Caco-2 (cell line): ENCODE data around the gene ACP7. TPM values are rescaled to one million over a fixed set of nuclear protein-coding genes. Genes with fewer than 3 reads are reported as not detected.

ENCODE experiments used
- BruUV-seq: library from RNA; stranded (reverse); fragments of 400-500 nt; replicated peaks from 2 replicates; lab custom pipeline; 2021; lab: Mats Ljungman, UMichigan
- CTCF ChIA-PET: fragments of 300-600 bp; sonication (Branson Sonifier 250); formaldehyde crosslinking; loops from one replicate; lab custom pipeline; 2022; ENCODE audit warnings: antibody characterized with exemption; lab: Charles Lee
- POLR2A ChIA-PET: fragments of 300-600 bp; sonication (Branson Sonifier 250); formaldehyde crosslinking; loops from one replicate; lab custom pipeline; 2022; ENCODE audit warnings: antibody characterized with exemption; lab: Charles Lee
- DNase-seq, 2 experiments: peaks; one replicate each; pipeline versions ENCODE4 v3.0.0 to v3.0.0-alpha.2; 2020 to 2022
- H3K27me3 ChIP-seq: replicated peaks from 2 replicates; pipeline ENCODE4 v1.6.0; 2011; ENCODE audit warnings: low read length; ENCODE audit not compliant: control insufficient read depth, insufficient read depth
- H3K36me3 ChIP-seq: 2 replicates; pipeline ENCODE4 v1.5.1; 2011; ENCODE audit warnings: low read length; ENCODE audit not compliant: control insufficient read depth, insufficient read depth
- H3K4me1 ChIP-seq: fragments of 250-450 bp; sonication (Bioruptor Pico); 2 replicates; pipeline ENCODE4 v1.5.1; 2020; ENCODE audit warnings: mild to moderate bottlenecking
- H3K4me3 ChIP-seq: 2 replicates; pipeline ENCODE4 v1.5.1; 2011; ENCODE audit warnings: low read depth, mild to moderate bottlenecking, control low read depth, low read length
- H3K9me3 ChIP-seq: fragments of 250-450 bp; sonication (Bioruptor Pico); 2 replicates; pipeline ENCODE4 v1.5.1; 2020; ENCODE audit warnings: mild to moderate bottlenecking, moderate library complexity
- H3K27ac Mint-ChIP-seq: one replicate; pipeline ENCODE4 v1.8.0; 2022; ENCODE audit warnings: mixed read lengths; ENCODE audit not compliant: unreplicated experiment
- H3K27me3 Mint-ChIP-seq: one replicate; pipeline ENCODE4 v1.8.0; 2022; ENCODE audit warnings: mixed read lengths; ENCODE audit not compliant: insufficient read depth, unreplicated experiment
- H3K36me3 Mint-ChIP-seq: one replicate; pipeline ENCODE4 v1.8.0; 2022; ENCODE audit warnings: mild to moderate bottlenecking, mixed read lengths; ENCODE audit not compliant: insufficient read depth, unreplicated experiment
- H3K4me1 Mint-ChIP-seq: one replicate; pipeline ENCODE4 v1.8.0; 2022; ENCODE audit warnings: low read depth, mixed read lengths; ENCODE audit not compliant: unreplicated experiment
- H3K4me3 Mint-ChIP-seq: one replicate; pipeline ENCODE4 v1.8.0; 2022; ENCODE audit warnings: mild to moderate bottlenecking, moderate library complexity, mixed read lengths; ENCODE audit not compliant: unreplicated experiment
- H3K9me3 Mint-ChIP-seq: one replicate; pipeline ENCODE4 v1.8.0; 2022; ENCODE audit warnings: mixed read lengths; ENCODE audit not compliant: unreplicated experiment
- intact Hi-C: fragments of 100-400 bp; cut with micrococcal nuclease; formaldehyde crosslinking; loops from one replicate; pipeline ENCODE4 v1.10.0; 2022; ENCODE audit not compliant: unreplicated experiment
- total RNA-seq: library from RNA; stranded (reverse); gene quantifications from 2 replicates; pipeline ENCODE4 v1.2.3, GENCODE V29; 2022
- TF ChIP-seq, protein P1 (sequence below), 2 experiments: fragments of 200-600 bp in 1 of 2; IDR thresholded peaks; 1 replicate in 1 of 2; 2 replicates in 1 of 2; pipeline versions ENCODE4 v1.5.1 to v1.8.0; 2011 to 2022; ENCODE audit warnings: antibody characterized with exemption in 1 of 2, control low read depth in 1 of 2, inconsistent platforms in 1 of 2, low read depth in 1 of 2, low read length in 1 of 2, mild to moderate bottlenecking in 1 of 2, moderate library complexity in 1 of 2; ENCODE audit not compliant: insufficient read depth in 1 of 2, severe bottlenecking in 1 of 2, unreplicated experiment in 1 of 2

ACP7 gene
- total RNA-seq, 1 experiment from 2014 or later: 0.45 TPM

GRCh38 chr19:39052846-39053245 is 31.3 kb upstream of the ACP7 start:
- intact Hi-C loops: loop anchor here (2.0 kb wide), 1 partner anchor 32 kb away; the partner anchor contains the start of gene ACP7
- Mint-ChIP-seq H3K27ac (peak overlapping the region; percentile 46), H3K27me3 (no peaks in the 10 kb centered on the region), H3K36me3 (no peaks in the 10 kb centered on the region), H3K4me3 (no peak overlapping the region), H3K4me1 (peaks cover 19% of the 10 kb centered on the region), H3K9me3 (peaks cover 19% of the 10 kb centered on the region)
- DNase-seq: no peak
- TF ChIP-seq, protein P1, sequence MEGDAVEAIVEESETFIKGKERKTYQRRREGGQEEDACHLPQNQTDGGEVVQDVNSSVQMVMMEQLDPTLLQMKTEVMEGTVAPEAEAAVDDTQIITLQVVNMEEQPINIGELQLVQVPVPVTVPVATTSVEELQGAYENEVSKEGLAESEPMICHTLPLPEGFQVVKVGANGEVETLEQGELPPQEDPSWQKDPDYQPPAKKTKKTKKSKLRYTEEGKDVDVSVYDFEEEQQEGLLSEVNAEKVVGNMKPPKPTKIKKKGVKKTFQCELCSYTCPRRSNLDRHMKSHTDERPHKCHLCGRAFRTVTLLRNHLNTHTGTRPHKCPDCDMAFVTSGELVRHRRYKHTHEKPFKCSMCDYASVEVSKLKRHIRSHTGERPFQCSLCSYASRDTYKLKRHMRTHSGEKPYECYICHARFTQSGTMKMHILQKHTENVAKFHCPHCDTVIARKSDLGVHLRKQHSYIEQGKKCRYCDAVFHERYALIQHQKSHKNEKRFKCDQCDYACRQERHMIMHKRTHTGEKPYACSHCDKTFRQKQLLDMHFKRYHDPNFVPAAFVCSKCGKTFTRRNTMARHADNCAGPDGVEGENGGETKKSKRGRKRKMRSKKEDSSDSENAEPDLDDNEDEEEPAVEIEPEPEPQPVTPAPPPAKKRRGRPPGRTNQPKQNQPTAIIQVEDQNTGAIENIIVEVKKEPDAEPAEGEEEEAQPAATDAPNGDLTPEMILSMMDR (IDR thresholded peaks at IDR 0.05; ENCODE audit: insufficient read depth in 1 of 2, low read depth in 1 of 2, low read length in 1 of 2, severe bottlenecking in 1 of 2, unreplicated experiment in 1 of 2): no peak
- ChIA-PET CTCF (interaction anchor here (0.5 to 0.6 kb wide), 2 partner anchors 64 to 273 kb away, joined by 3 to 8 read pairs; no protein-coding TSS in a partner anchor), POLR2A (no interaction called here)
- no TSS peak for BruUV-seq
- Histone ChIP-seq H3K36me3 (peaks cover 2% of the 10 kb centered on the region; the same call in 1 of the 2 replicates), H3K27me3 (no peaks in the 10 kb centered on the region), H3K9me3 (0 out of 2 replicates have a peak, but pooled peaks cover 9% of the 10 kb centered on the region), H3K4me3 (no peak overlapping the region), H3K4me1 (peaks cover 15% of the 10 kb centered on the region)

DNA sequence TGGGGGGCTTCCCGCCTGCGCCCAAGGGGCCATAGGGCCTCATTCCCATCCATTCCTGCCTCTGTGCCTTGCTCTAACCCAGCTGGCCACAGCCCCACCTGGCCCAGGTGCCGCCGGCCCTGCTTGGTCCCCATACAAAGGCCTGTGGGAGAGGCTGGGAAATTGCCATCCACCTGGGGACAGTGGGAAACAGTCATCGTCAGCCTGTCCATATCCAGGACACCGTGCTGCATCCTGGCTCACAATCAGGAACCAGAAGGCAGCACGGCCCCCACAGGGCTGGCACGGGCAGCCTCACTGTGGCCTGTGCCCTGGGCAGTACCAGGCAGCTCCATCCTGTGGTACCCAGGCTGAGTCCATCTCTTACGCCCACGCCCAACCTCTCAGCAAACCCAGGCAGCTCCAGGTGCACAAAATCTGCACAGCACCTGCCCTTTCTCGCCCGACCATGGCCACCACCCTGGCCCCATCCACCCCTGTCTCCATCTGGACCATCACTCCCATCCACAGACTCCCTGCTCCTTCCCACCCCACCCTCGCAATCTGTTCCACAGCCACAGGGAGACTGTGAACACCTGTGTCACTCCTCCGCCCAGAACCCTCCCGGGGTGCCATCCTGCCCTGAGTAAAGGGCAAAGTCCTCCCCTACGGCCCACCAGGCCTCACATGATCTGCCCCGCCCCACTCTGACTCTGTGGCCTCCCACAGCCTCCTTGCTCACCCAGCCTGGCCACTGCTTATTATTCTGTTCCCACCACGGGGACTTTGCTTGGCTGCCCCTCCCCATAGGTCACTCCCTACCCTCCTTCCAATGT is 30.7 kb upstream of the ACP7 start:
- TF ChIP-seq, protein P1 (IDR thresholded peaks at IDR 0.05; ENCODE audit: insufficient read depth in 1 of 2, low read depth in 1 of 2, low read length in 1 of 2, severe bottlenecking in 1 of 2, unreplicated experiment in 1 of 2): no peak
- H3K27me3 ChIP-seq: no peaks in the 10 kb centered on the region
- H3K4me1 ChIP-seq: peaks cover 15% of the 10 kb centered on the region
- intact Hi-C loops: loop anchor here (2.0 kb wide), 1 partner anchor 31 kb away; the partner anchor contains the start of gene ACP7
- no TSS peak for BruUV-seq
- no peak overlapping the region for H3K4me3 Mint-ChIP-seq
- CTCF ChIA-PET: no interaction called here
- H3K9me3 Mint-ChIP-seq: peaks cover 19% of the 10 kb centered on the region
- H3K27ac Mint-ChIP-seq: peak overlapping the region; percentile 46
- H3K4me1 Mint-ChIP-seq: peaks cover 19% of the 10 kb centered on the region
- no peaks in the 10 kb centered on the region for H3K27me3 Mint-ChIP-seq
- peak; percentile 63 to 85 for DNase-seq
- no peak overlapping the region for H3K4me3 ChIP-seq
- H3K36me3 Mint-ChIP-seq: no peaks in the 10 kb centered on the region
- POLR2A ChIA-PET: no interaction called here
- 0 out of 2 replicates have a peak, but pooled peaks cover 9% of the 10 kb centered on the region for H3K9me3 ChIP-seq
- H3K36me3 ChIP-seq: peaks cover 2% of the 10 kb centered on the region; the same call in 1 of the 2 replicates

GRCh38 chr19:39054091-39054470 is 30.1 kb upstream of the ACP7 start:
- Mint-ChIP-seq H3K4me3 (no peak overlapping the region), H3K9me3 (peaks cover 15% of the 10 kb centered on the region), H3K27me3 (no peaks in the 10 kb centered on the region), H3K27ac (peak overlapping the region; percentile 46), H3K4me1 (peaks cover 16% of the 10 kb centered on the region), H3K36me3 (no peaks in the 10 kb centered on the region)
- no peak for DNase-seq
- TF ChIP-seq, protein P1 (IDR thresholded peaks at IDR 0.05; ENCODE audit: insufficient read depth in 1 of 2, low read depth in 1 of 2, low read length in 1 of 2, severe bottlenecking in 1 of 2, unreplicated experiment in 1 of 2): no peak
- CTCF ChIA-PET: no interaction called here
- Histone ChIP-seq H3K27me3 (no peaks in the 10 kb centered on the region), H3K4me3 (no peak overlapping the region), H3K36me3 (peaks cover 2% of the 10 kb centered on the region; the same call in 1 of the 2 replicates), H3K4me1 (peaks cover 15% of the 10 kb centered on the region), H3K9me3 (0 out of 2 replicates have a peak, but pooled peaks cover 9% of the 10 kb centered on the region)
- BruUV-seq: no TSS peak
- POLR2A ChIA-PET: no interaction called here
- intact Hi-C loops: no loop called here
